HepG2 (cell line): ENCODE data around the gene LY6G5B. TPM values are rescaled to one million over a fixed set of nuclear protein-coding genes. Genes with fewer than 3 reads are reported as not detected.

Source experiments
- BORCS8-MEF2B ChIP-seq: sonication (generic); formaldehyde crosslinking; IDR thresholded peaks from 2 replicates; pipeline ENCODE4 v1.8.0; 2022; ENCODE audit warnings: mild to moderate bottlenecking, missing genetic modification reagents
- GABPB1 ChIP-seq: IDR thresholded peaks from 2 replicates; pipeline ENCODE4 v1.6.1; 2016; ENCODE audit warnings: mild to moderate bottlenecking, missing genetic modification reagents, moderate library complexity, missing compliant biosample characterization
- HNF1B ChIP-seq: sonication (generic); formaldehyde crosslinking; IDR thresholded peaks from 2 replicates; pipeline ENCODE4 v1.5.1; 2020; ENCODE audit warnings: mild to moderate bottlenecking, moderate library complexity, missing genetic modification reagents
- IRX3 ChIP-seq: sonication (generic); formaldehyde crosslinking; IDR thresholded peaks from 2 replicates; pipeline ENCODE4 v1.8.1; 2023; ENCODE audit warnings: mild to moderate bottlenecking, low read depth, missing genetic modification reagents, borderline replicate concordance
- JUN ChIP-seq: sonication (generic); formaldehyde crosslinking; IDR thresholded peaks from 2 replicates; pipeline ENCODE4 v1.4.0; 2020; ENCODE audit warnings: mild to moderate bottlenecking, missing genetic modification reagents
- KLF16 ChIP-seq, 2 experiments: sonication (generic) in 1 of 2; formaldehyde crosslinking in 1 of 2; IDR thresholded peaks; 2 replicates each; pipeline versions ENCODE4 v1.6.1 to v1.8.0; 2016 to 2023; ENCODE audit warnings: missing genetic modification reagents in 2 of 2, missing compliant biosample characterization in 1 of 2
- KLF9 ChIP-seq: IDR thresholded peaks from 2 replicates; pipeline ENCODE4 v1.6.1; 2016; ENCODE audit warnings: low read depth
- MYNN ChIP-seq: sonication (generic); formaldehyde crosslinking; IDR thresholded peaks from 2 replicates; pipeline ENCODE4 v1.4.0; 2020; ENCODE audit warnings: mild to moderate bottlenecking, low read depth, missing genetic modification reagents
- PAF1 ChIP-seq: IDR thresholded peaks from 2 replicates; pipeline ENCODE4 v1.6.1; 2016; ENCODE audit warnings: missing genetic modification reagents, missing compliant biosample characterization
- PCBP1 ChIP-seq: fragments of 200-400 bp; formaldehyde crosslinking; IDR thresholded peaks from 2 replicates; pipeline ENCODE4 v1.6.1; 2017; ENCODE audit warnings: mild to moderate bottlenecking, low read depth, low read length, borderline replicate concordance
- POLR2G ChIP-seq: fragments of 200-400 bp; formaldehyde crosslinking; IDR thresholded peaks from 2 replicates; pipeline ENCODE4 v1.6.1; 2018; ENCODE audit warnings: mild to moderate bottlenecking, low read depth, low read length, moderate library complexity
- RFX3 ChIP-seq: IDR thresholded peaks from 2 replicates; pipeline ENCODE4 v1.6.1; 2016; ENCODE audit warnings: missing biosample characterization, missing genetic modification reagents
- SPEN ChIP-seq: sonication (generic); formaldehyde crosslinking; IDR thresholded peaks from 2 replicates; pipeline ENCODE4 v1.5.1; 2020; ENCODE audit warnings: low read depth, mild to moderate bottlenecking, missing genetic modification reagents
- STAG1 ChIP-seq: sonication (generic); formaldehyde crosslinking; IDR thresholded peaks from 2 replicates; pipeline ENCODE4 v1.4.0; 2020; ENCODE audit warnings: missing genetic modification reagents
- TARDBP ChIP-seq: sonication (generic); formaldehyde crosslinking; IDR thresholded peaks from 2 replicates; pipeline ENCODE4 v1.8.0; 2022; ENCODE audit warnings: mild to moderate bottlenecking, missing genetic modification reagents
- TEAD3 ChIP-seq: optimal IDR thresholded peaks from 2 replicates; pipeline ENCODE3; 2016; ENCODE audit warnings: borderline replicate concordance
- WIZ ChIP-seq: sonication (generic); formaldehyde crosslinking; IDR thresholded peaks from 2 replicates; pipeline ENCODE4 v1.5.1; 2020; ENCODE audit warnings: mild to moderate bottlenecking, missing genetic modification reagents
- XBP1 ChIP-seq: sonication (generic); formaldehyde crosslinking; IDR thresholded peaks from 2 replicates; pipeline ENCODE4 v1.5.0; 2020; ENCODE audit warnings: missing genetic modification reagents
- ZBTB4 ChIP-seq: sonication (generic); formaldehyde crosslinking; IDR thresholded peaks from 2 replicates; pipeline ENCODE4 v1.4.0; 2020; ENCODE audit warnings: missing genetic modification reagents, mild to moderate bottlenecking, borderline replicate concordance
- ZC3H13 ChIP-seq: sonication (generic); formaldehyde crosslinking; IDR thresholded peaks from 2 replicates; pipeline ENCODE4 v1.8.1; 2023; ENCODE audit warnings: mild to moderate bottlenecking, missing genetic modification reagents, moderate library complexity
- ZNF274 ChIP-seq: sonication (generic); formaldehyde crosslinking; IDR thresholded peaks from 2 replicates; pipeline ENCODE4 v1.5.1; 2020; ENCODE audit warnings: mild to moderate bottlenecking, missing genetic modification reagents
- ZNF607 ChIP-seq: sonication (generic); formaldehyde crosslinking; IDR thresholded peaks from 2 replicates; pipeline ENCODE4 v1.5.1; 2020; ENCODE audit warnings: missing genetic modification reagents, mild to moderate bottlenecking, borderline replicate concordance
- polyA plus RNA-seq, 8 experiments: library from polyadenylated mRNA; depleted of rRNA in 3 of 8; stranded (reverse) in 7 of 8; unstranded in 1 of 8; fragments of >200 nt; fragmentation: Illumina TruSeq in 4 of 8; extraction: Trizol in 4 of 8; gene quantifications; 2 replicates each; pipeline versions ENCODE4 v1.2.1 to v1.2.3, GENCODE V29; 2011 to 2016; ENCODE audit warnings: low read depth in 4 of 8, missing spikeins in 1 of 8, mixed read lengths in 1 of 8; ENCODE audit not compliant: insufficient read depth in 1 of 8
- total RNA-seq, 5 experiments: library from RNA; depleted of rRNA; stranded (reverse); fragments of >200 nt; fragmentation: Illumina TruSeq; extraction: Trizol; gene quantifications; 2 replicates each; pipeline ENCODE4 v1.2.3, GENCODE V29; 2016; ENCODE audit warnings: low read depth in 1 of 5

LY6G5B gene
- total and polyA plus RNA-seq, 2 of the 13 experiments (the other 11 are each of a cell fraction or from before 2014, with no cell fraction given), result 7.8 to 15.7 TPM

GRCh38 chr6:31632279-31632946 lies 37.4 kb upstream of the LY6G5B start (continued):
- no peak for TF ChIP-seq STAG1 (CRISPR knock-in tag)
- TF ChIP-seq IRX3 (CRISPR knock-in tag), result 0 out of 2 replicates have a peak, but pooled peaks have one; percentile 31
- no peak for TF ChIP-seq MYNN (CRISPR knock-in tag)
- TF ChIP-seq PAF1 (CRISPR knock-in tag), result peak; percentile 59; the same call in 1 of the 2 replicates
- peak; percentile 35; the same call in 1 of the 2 replicates for TF ChIP-seq ZBTB4
- TF ChIP-seq POLR2G, result peak; percentile 60; the same call in 1 of the 2 replicates
- TF ChIP-seq JUN (CRISPR knock-in tag), result no peak
- no peak for TF ChIP-seq RFX3 (CRISPR knock-in tag)
- TF ChIP-seq TARDBP, result 0 out of 2 replicates have a peak, but pooled peaks have one; percentile 23
- 0 out of 2 replicates have a peak, but pooled peaks have one; percentile 52 for TF ChIP-seq ZNF607 (CRISPR knock-in tag)
- TF ChIP-seq ZC3H13 (CRISPR knock-in tag), result peak; percentile 95
- peak; percentile 32; the same call in 1 of the 2 replicates for TF ChIP-seq BORCS8-MEF2B (CRISPR knock-in tag)
- TF ChIP-seq ZNF274, result peak; percentile 66; the same call in 1 of the 2 replicates
- TF ChIP-seq PCBP1, result 0 out of 2 replicates have a peak, but pooled peaks have one; percentile 51
- 0 out of 2 replicates have a peak, but pooled peaks have one; percentile 10 for TF ChIP-seq SPEN (CRISPR knock-in tag)
- TF ChIP-seq HNF1B, result 0 out of 2 replicates have a peak, but pooled peaks have one; percentile 45
- TF ChIP-seq KLF16 (CRISPR knock-in tag; IDR thresholded peaks at IDR 0.05), result no peak
- no peak for TF ChIP-seq KLF9 (CRISPR knock-in tag)
- no peak for TF ChIP-seq XBP1
- TF ChIP-seq WIZ, result 0 out of 2 replicates have a peak, but pooled peaks have one; percentile 51
- TF ChIP-seq GABPB1, result peak; percentile 13; the same call in 1 of the 2 replicates
- TF ChIP-seq TEAD3 (CRISPR knock-in tag), result peak; percentile 13
